NCI-H2227 (cell line): ENCODE results near the gene STOML1.
"Not testable (repeated sequence)": the region's sequence is repeated elsewhere in the genome, so short reads cannot be mapped to it uniquely, and the experiment has no call there.

Source experiments
- DNase-seq: peaks from one replicate; lab custom pipeline; 2025; ENCODE audit not compliant: unreplicated experiment; lab: John Stamatoyannopoulos, UW

The STOML1 gene

DNA sequence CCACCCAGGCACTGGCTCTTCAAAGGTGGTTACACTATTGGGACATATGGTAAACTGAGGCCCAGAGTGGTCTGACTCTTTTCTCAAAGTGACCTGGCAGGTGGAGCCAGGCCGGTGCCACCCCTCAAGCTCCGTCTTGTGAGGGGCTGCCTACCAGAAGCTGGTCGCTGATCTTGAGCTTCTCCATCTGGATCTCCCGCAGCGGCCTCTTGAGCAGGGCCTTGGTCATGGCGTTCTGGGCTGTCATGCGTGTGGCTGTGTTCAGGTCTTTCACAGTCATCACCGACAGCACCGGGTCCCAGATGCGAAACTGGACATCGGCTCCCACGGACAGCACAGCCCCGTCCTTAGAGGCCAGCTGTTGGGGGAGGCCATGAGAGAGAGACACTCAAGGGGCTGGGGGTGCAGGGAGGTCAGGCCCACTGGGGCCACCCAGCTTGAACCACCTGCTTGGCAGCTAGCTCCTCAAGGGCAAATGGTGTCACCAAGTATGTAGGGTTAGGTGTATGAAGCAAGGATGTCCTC lies 3.6 kb downstream of the STOML1 start:
- DNase-seq: no peak

DNA sequence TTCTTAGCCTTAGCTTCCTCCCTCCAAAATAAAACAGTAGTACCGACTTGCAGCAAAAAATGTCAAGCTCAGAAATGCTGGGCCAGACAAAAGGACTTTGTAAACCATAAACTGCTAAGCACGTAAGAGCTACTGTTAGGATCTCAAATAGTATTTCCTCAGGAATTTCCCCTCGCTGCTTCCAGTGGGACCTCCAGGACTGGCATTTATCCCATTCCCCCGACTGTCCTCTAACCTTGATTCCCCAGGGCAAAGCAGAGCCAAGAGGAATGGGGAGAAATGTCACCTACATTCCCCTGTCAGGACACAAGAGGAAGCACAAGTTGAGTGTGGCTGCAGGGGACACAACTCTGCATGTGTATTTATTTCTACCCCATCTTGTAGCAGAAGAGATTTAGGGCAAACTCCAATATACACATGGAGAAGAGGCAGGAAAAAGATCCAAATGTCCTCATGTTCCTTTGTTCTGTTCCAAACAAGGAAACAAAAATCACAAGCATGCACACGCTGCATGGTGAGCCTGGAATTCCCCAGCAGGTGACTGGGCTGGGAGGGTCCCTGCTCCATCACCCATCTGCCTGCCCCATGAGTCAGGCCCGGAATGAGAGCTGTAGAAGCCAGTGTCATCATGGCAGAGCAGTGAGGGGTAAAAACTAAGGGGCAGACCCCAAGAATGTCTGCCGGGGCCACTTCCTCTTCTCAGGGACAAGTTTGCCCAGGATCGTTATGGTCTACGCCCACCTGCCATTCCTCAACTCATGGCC lies 4.2 kb downstream of the STOML1 start:
- no peak for DNase-seq

DNA sequence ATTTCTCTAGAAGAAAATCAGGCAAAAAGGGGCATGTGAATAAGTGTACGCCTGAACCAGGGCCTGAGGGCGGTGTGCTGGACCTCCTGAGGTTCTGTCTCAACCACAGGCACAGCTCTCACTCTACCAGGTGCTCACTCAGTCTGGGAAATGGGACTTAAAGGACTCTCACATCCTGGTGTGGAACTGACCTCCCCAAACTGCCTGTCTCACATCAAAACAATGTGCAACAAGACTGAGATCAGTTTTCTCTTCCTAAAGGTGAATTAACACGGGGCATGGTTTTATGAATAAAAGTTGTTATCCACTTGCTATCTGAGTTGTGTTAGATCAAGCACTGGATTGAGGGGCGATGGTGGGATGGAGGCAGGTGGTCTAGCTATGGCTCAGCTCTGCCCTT lies 4.8 kb downstream of the STOML1 start:
- no peak for DNase-seq

DNA sequence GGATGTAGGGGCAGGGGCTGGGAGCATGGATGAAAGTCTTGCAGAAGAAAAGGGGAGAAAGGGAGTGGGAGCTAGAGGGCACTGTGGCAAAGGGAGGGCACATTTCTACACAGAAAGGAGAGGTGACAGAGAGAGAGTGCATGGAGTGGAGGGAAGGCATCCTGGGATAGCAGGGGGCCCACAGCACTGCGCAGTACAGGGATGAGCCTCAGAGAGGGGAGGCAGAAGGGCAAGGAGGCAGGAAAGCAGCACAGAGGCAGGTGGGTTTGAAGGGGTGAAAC lies 5.4 kb downstream of the STOML1 start:
- DNase-seq: no peak

DNA sequence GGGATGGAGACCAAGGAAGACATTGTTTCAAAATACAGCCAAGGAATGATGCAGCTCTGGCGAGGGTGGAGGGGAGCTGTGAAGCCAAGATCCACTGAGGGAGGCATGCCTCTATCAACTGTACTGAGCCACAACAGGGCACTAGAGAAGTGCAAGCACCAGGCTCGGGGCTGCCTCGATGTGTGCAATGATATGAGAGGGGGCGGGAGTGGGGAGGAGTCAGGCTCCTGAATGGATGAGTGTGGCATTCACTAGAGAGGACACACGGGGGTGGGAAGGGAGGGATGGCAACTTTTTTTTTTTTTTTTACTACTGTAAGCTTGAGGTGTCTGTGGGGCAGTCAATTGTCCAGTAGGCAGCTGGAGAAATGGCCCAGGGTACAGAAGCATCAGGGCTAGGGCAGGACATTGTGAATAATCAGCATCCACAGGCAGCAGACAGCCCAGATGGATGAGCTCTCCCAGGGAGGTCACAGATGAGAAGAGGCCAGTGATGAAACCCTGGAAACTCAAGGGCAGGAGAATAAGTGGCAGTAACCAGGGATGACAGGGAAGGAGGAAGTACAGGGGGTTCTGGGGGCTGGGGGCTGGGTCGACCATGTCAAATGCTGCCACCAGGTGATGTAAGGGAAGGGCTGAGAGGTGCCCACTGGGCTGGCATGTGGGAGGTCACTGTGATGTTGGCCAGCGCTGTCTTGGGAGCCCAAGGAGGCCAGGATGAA lies 5.9 kb downstream of the STOML1 start:
- DNase-seq: no peak

DNA sequence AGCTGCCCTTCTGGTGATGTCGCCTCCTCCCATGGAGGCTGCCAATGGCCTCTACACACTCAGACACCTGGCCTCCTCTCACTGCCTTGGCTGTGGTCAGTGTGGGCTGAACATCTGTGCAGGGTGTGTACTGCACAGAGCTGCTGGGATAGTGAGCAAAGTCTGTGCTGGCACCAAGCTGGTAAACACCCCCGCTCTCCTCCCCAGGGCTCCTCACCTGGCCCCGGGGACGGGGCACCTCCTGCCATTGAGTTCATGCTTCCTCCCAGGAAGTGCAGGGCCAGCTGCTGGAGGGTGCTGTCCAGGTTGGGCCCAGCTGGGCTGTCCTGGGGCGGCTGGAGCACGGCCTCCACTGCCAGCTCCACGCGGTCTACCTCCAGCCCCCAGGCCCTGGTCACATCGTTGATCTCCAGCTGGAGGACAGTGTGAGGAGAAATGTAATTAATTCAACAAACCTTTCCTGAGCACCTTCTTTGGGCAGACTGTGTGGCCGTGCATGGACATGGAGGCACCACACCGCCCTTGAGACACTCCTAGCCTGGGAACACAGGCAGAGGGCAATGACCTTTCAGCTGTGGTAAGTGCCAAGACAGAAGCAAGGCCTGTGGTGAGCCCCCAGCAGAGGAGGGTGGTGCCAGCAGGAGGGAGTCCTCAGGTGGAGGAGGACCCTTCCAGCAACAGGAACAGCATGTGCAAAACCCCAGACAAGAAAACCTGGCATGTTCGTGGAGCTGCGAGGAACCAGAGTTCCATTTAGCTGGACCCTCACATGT lies 6.8 kb downstream of the STOML1 start:
- no peak for DNase-seq

DNA sequence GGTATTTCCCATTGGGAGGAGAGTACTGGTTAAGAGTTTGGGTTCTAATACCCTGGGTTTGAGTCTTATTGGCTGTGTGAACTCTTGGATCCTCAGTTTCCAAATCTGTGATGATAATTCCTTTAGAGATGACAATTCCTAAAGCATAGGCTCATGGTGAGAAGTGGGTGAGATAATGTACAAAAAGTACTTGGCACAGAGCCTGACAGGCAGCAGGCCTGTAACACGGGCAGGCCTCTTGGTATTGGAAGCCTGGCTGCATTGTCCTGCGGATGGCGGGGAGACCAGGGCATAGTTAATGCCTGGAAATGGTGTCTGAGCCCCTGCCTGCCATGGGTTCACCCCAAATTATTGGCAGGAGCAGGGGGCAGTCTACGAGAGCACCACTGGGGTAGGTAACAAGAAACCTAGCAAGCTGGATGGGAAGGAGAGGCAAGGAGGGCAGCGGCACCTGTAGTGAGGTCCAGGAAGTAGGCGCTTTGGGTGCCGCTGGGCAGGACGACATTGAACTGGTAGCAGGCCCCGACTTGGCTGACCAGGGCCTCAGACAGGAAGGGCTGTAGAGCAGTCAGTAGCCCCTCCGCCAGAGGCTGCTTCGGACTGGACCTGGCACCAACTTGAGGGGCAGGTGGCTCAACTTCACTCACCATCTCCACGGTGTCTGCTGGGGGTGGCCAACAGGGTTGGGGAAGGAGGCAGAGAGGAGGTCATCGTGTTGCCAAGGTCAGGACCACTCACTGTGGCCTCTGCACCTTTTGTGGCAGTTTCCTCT lies 7.7 kb downstream of the STOML1 start:
- no peak for DNase-seq

DNA sequence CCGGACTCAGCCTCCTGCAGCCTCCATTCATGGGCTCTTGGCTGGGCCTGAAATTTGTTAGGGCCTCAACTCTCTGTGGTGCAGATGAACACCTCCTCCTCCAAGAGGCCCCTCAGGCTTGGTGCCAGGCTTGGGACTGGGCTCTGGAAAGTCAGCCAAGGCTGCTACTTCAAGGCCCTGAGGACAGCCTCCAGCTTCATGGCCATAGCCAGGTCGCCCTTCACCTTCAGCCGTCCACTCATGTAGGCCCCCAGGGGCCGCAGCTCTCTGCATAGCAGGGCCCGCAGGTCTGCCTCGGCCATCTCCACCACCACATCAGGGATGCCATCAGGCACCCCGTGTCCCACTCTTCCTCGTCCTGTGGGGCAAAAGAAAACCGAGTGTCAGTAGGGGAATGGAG lies 8.3 kb downstream of the STOML1 start:
- DNase-seq: no peak

DNA sequence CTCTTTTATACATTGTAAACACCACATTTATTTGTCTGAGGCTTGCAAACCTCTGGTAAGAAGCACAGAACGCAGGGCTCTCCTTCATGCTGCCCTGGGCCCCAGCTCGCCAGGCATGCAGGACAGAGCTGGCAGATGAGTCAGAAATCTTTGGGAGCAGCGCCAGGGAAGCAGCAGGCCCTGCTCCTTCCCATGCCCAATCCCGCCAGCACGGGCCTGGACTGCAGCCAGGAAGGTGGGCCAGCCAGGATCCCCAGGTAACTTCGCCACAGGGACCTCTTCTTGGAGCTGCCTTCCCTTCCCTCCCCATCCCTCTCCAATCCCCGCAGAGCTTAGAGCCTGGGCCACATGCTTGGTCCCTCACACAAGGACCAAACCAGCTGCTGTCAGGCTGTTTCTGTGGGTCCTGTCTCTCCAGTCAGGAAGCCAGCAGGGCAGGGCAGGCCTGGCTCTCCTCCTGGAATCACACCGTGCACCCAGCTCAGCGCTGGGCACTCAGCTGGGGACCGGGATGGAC lies 8.8 kb downstream of the STOML1 start:
- no peak for DNase-seq

DNA sequence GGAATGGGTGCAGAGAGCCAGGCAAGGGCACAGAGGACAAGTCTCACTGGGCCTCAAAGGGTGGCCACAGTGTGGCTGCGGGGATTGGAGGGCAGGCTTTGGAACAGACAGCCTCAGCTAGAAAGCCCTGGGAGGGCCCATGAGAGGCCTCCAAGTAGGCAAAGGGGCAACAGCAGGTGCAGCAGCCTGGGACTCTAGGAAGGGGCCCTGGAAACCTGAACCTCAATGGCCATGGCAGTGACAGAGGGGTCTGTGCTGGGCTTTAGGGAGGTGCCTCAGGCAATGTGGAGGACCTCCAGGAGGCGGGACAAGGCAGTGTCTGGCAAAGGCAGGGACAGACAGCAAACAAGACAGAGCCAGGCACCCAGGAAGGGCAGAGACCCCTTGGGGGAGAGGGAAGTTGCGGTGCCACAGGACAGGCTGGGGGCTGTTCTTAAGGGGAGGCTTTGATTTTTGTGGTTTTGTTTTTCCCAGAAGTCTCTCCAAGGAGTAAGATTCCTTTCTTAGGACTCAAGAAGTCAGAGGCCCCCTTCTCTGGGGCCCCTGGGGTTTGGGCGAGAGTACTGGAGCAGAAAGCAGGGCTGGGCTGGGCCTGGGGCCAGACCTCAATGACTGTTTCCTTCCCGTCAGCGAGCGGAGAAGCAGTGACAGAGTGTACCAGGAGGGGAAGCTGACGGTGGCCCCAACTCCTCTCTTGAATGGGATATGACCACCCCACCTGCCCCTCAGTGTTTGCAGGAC lies 9.7 kb downstream of the STOML1 start:
- no peak for DNase-seq

GRCh38 chr15:73981761-73982221 lies 10.3 kb downstream of the STOML1 start:
- DNase-seq: no peak

GRCh38 chr15:73979636-73980035 lies 12.5 kb downstream of the STOML1 start:
- no peak for DNase-seq

- DNase-seq: no peak
Measured at GRCh38 chr15:73978896-73979295, 13.2 kb downstream of the STOML1 start.

GRCh38 chr15:73975440-73976125 lies 16.5 kb downstream of the STOML1 start:
- DNase-seq: not testable (repeated sequence)

GRCh38 chr15:73973683-73974200 lies 18.4 kb downstream of the STOML1 start:
- DNase-seq: not testable (repeated sequence)

DNA sequence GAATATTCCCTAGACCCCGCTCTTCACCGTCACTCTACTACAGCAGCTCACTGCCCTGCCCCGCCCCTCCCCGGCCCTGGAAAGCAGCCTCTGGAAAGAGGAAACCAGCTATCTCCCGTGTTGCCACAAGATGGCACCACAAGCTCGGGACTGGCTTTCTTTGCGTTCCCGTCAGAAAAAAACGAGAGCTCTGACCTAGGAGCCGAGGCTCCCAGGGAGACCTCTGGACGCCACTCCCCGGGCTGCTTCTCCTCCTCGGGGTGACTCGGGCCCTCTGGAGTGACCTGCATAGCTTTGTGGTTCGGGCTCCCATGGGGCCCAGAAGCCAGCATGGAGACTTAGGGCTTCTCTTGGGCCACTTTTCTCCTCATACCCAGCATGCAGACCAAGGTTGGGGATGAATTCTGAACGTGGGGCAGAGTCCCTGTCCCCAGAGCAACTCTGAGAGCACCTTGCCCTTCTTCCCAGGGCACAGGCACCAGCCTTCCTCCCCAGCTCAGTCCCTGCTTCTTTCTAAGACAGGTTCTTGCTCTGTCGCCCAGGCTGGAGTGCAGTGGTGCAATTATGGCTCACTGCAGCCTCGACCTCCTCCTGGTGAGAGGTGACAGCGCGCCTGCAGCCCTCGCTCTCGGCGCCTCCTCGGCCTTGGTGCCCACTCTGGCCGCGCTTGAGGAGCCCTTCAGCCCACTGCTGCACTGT lies 19.0 kb downstream of the STOML1 start:
- peak; percentile 86 for DNase-seq

DNA sequence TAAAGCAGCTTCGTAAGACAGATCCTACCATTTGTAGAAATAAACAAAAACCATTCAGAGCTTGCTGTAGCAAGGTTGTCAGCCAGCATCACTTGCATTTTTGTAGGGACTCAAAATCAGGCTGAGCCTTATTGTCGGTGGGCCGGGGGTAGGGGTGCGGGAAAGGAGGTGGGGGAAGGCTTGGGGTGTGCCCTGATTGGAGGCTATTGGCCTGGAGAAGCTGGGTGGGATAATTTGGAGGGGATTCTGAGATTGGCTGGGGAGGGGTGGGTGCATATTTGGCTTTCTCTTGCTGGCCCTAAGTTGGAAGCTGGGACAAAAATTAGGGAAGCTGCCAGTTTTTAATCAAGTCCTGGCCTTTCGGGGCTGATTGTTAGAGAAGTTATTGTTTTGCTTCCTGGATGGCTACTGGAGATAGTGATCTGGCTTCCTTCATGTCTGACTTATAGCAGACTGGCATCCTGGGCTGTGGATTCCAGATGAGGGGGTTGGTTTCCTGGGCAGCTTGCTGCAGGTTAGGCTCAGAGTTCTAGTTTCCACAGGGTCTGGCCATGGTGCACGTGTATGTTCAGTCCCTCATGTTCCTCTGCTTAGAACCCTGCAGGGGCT lies 22.8 kb downstream of the STOML1 start:
- DNase-seq: no peak

GRCh38 chr15:73968461-73968860 lies 23.6 kb downstream of the STOML1 start:
- no peak for DNase-seq
